ENCODE results near the gene CACNA1C. TPM values are rescaled to one million over a fixed set of nuclear protein-coding genes. Genes with fewer than 3 reads are reported as not detected.
"Not testable (repeated sequence)": the region's sequence is repeated elsewhere in the genome, so short reads cannot be mapped to it uniquely, and the experiment has no call there.

The CACNA1C gene
- total and polyA plus RNA-seq, 4 donors = 4.3 to 114 (median 46.3) TPM

DNA sequence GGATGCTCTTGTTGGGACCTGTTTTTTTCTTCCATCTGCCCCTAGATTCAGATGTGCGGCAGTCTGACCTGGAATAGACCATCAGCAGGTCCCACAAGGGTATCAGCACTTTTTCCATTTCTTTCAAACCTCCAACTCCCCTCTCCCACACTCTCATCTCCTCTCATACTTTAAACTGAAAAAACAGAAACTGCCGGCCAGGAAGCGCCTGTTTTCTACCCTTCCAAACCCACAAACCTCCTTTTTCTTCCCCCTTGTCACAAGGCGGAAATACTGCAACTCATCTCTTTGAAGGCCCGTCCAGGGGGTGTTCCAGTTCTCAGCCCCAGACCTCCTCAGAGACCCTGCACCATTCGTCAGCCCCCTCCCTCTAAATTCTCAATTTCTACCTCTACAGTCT lies 679.5 kb downstream of the CACNA1C start:
- no peaks in the 10 kb centered on the region for H3K9me3 ChIP-seq (ENCODE audit: control insufficient read depth, low read length)
- intact Hi-C loops (cut with DNase I) = no loop called here
- 63 to 70% methylated on average over 6 of the region's 6 CpGs for WGBS, 2 donors
- H3K27ac ChIP-seq (ENCODE audit: low read depth in 1 of 2, low read length in 2 of 2) = no peak overlapping the region
- no peaks in the 10 kb centered on the region for H3K4me1 ChIP-seq (ENCODE audit: control insufficient read depth in 1 of 2, insufficient read depth in 2 of 2, low read length in 2 of 2)
- no peak for ATAC-seq (ENCODE audit: low FRiP score)
- no peak for DNase-seq
- no peaks in the 10 kb centered on the region for H3K27me3 ChIP-seq (ENCODE audit: control insufficient read depth in 1 of 2, insufficient read depth in 2 of 2, low read length in 1 of 2)
- H3K36me3 ChIP-seq (ENCODE audit: control insufficient read depth in 1 of 2, insufficient read depth in 2 of 2, low read length in 1 of 2) = no peaks in the 10 kb centered on the region
- no peak overlapping the region for H3K4me3 ChIP-seq (ENCODE audit: low read length in 2 of 2)

DNA sequence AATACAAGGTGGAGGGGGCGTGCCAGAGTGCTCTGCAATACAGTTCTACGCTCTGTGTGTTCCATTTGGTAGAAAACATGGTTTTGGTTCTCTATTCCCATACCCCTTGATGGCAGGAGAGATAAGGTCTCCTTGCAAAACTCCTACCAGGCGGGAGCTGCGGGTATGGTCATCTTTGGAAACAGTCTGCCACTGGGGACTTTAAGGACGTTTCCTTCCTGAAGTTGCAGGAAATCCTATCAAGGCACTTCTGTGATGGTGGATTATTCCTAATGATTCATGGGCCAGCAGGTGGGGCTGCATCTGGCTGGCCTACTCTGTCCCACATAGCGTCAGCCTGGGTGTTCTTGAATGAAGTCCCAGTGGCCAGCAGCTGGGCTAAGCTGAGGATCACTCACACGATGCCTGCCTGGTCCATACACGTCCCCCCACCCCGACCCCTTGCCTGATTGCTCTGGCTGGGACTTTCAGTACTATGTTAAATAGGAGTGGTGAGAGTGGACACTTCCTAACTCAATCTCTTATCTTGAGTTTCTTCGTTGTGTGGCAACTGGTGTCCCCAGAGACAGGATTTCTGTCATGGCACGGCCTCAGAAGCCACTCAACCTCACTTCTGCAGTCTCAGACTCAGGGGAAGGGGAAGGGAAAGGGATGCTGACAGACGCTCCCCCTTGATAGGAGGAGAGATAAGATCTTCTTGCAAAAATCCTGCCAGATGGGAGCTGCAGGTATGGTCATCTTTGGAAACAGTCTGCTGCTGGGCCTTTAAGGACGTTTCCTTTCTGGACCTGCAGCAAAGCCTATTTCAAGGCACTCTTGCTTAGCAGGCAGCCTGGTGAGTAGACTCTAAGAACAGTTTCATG lies 680.9 kb downstream of the CACNA1C start:
- no peak overlapping the region for H3K27ac ChIP-seq (ENCODE audit: low read depth in 1 of 2, low read length in 2 of 2)
- WGBS, 2 donors = 50 to 54% methylated on average over 13 of the region's 13 CpGs
- H3K4me1 ChIP-seq (ENCODE audit: control insufficient read depth in 1 of 2, insufficient read depth in 2 of 2, low read length in 2 of 2) = no peaks in the 10 kb centered on the region
- no peaks in the 10 kb centered on the region for H3K27me3 ChIP-seq (ENCODE audit: control insufficient read depth in 1 of 2, insufficient read depth in 2 of 2, low read length in 1 of 2)
- H3K4me3 ChIP-seq (ENCODE audit: low read length in 2 of 2) = no peak overlapping the region
- no peaks in the 10 kb centered on the region for H3K9me3 ChIP-seq (ENCODE audit: control insufficient read depth, low read length)
- no peak for DNase-seq
- intact Hi-C loops (cut with DNase I) = no loop called here
- H3K36me3 ChIP-seq (ENCODE audit: control insufficient read depth in 1 of 2, insufficient read depth in 2 of 2, low read length in 1 of 2) = no peaks in the 10 kb centered on the region
- no peak for ATAC-seq (ENCODE audit: low FRiP score)

DNA sequence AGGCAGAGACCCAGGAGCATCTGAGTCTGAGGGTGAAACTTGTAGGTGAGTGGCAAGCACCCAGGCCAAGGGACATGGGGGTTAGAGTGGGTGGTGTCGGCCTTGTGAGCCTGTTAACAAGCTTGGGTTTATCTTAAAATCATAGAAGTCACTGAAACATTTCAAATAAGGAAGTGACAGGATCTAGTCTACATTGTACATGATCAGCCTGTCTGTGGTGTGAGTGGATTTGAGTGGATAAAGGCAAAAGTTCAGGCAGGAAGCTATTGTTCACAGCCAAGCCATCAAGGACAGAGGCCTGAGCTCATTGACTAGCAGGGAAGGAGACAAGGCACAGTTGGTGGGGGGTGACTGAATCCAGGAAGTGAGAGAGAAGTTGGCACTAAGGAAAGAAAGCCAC lies 682.6 kb downstream of the CACNA1C start:
- H3K4me3 ChIP-seq (ENCODE audit: low read length in 2 of 2) = no peak overlapping the region
- no peaks in the 10 kb centered on the region for H3K9me3 ChIP-seq (ENCODE audit: control insufficient read depth, low read length)
- ATAC-seq (ENCODE audit: low FRiP score) = no peak
- H3K36me3 ChIP-seq (ENCODE audit: control insufficient read depth in 1 of 2, insufficient read depth in 2 of 2, low read length in 1 of 2) = no peaks in the 10 kb centered on the region
- H3K27me3 ChIP-seq (ENCODE audit: control insufficient read depth in 1 of 2, insufficient read depth in 2 of 2, low read length in 1 of 2) = no peaks in the 10 kb centered on the region
- H3K27ac ChIP-seq (ENCODE audit: low read depth in 1 of 2, low read length in 2 of 2) = no peak overlapping the region
- intact Hi-C loops (cut with DNase I) = loop anchor here in 1 of 2 donors (5.0 kb wide), 1 partner anchor 52 kb away; no protein-coding TSS in a partner anchor
- WGBS, 2 donors = 92 to 95% methylated on average over 1 of the region's 1 CpG
- DNase-seq = no peak
- H3K4me1 ChIP-seq (ENCODE audit: control insufficient read depth in 1 of 2, insufficient read depth in 2 of 2, low read length in 2 of 2) = no peaks in the 10 kb centered on the region

DNA sequence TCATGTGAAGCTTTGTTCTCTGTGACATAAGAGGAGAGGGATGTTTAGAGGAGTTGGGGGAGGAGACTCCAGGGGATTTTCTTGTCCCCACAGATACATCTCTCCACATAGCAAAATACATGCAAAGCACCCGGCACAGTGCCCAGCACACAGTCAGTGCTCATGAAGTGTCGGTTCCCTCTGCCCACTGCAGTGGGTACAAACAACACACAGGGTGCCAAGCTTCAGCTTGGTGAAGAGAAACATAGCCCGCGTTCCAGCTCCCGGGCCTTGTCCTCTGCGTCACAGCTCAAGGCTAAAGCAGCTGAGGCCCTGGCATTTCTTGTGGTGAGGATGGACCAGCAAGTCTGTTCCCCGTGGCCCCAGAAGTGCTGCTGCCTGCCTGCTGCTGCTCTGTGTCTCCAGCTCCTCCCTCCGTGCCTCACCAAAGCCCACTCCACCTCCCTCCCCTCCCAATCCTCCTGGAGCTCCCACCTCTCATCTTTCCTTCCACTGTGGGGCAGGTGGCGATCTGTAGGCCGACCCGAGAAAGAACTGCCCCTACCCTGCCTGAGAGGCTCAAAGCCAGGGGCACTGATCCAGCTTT lies 685.0 kb downstream of the CACNA1C start:
- DNase-seq (no peak), ATAC-seq (ENCODE audit: low FRiP score) (no peak)
- 56 to 61% methylated on average over 11 of the region's 11 CpGs for WGBS, 2 donors
- Histone ChIP-seq H3K4me1 (ENCODE audit: control insufficient read depth in 1 of 2, insufficient read depth in 2 of 2, low read length in 2 of 2) (no peaks in the 10 kb centered on the region), H3K4me3 (ENCODE audit: low read length in 2 of 2) (no peak overlapping the region), H3K27me3 (ENCODE audit: control insufficient read depth in 1 of 2, insufficient read depth in 2 of 2, low read length in 1 of 2) (no peaks in the 10 kb centered on the region), H3K9me3 (ENCODE audit: control insufficient read depth, low read length) (no peaks in the 10 kb centered on the region), H3K36me3 (ENCODE audit: control insufficient read depth in 1 of 2, insufficient read depth in 2 of 2, low read length in 1 of 2) (no peaks in the 10 kb centered on the region), H3K27ac (ENCODE audit: low read depth in 1 of 2, low read length in 2 of 2) (no peak overlapping the region)
- intact Hi-C loops (cut with DNase I) = loop anchor here (2.0 to 5.0 kb wide), 2 partner anchors 47 to 50 kb away; no protein-coding TSS in a partner anchor

DNA sequence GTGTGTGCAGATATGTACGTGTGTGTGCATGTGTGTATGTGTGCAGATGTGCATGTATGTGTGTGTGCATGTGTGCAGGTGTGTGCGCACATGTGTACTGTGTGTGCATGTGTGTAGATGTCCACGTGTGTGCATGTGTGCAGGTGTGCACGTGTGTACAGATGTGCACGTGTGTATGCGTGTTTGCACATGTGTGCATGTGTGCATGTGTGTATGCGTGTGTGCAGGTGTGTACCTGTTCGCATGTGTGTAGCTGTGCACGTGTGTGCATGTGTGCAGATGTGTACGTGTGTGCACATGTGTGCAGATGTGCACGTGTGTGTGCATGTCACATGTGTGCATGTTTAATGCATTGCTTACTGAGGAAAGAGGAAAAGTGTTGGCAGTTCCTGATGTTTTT lies 686.3 kb downstream of the CACNA1C start:
- H3K4me1 ChIP-seq (ENCODE audit: control insufficient read depth in 1 of 2, insufficient read depth in 2 of 2, low read length in 2 of 2) = no peaks in the 10 kb centered on the region

DNA sequence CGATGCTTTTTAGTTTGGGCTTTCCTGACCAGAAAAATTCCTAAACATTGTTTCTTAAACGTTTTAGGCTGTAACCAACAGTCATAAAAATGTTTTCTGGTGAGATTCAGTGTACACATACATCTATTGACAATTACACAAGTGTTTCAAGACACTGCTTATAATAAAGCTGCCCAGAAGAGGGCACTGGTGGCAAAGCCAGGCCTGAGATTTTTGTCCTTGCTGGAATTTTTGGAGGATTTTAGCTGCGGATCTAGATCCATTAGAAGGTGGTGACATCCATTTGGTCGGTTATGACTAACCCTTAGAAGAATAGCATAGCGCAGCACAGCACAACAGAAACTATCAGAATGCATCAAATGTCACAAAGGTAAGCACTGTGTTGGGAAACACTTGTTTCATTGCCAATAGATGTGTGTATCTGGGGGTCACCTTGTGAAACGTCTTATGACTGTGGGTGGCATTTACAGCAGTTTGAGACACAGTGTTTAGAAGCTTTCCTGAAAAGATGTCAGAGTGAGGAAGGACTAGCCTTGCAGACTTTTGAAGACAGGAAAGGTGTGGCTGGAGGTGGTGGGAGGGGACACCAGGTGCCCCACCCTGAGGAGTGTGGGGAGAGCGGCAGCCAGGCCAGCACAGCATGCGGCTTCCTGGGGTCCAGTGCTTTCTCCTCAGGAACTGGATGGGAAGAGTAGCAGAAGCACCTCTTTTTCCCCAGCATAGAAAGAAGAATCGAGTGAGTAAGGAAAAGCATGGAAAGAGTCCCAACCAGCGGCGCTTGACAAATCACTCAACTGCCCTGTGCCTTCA lies 687.2 kb downstream of the CACNA1C start:
- Histone ChIP-seq H3K4me3 (ENCODE audit: low read length in 2 of 2) (no peak overlapping the region), H3K27me3 (ENCODE audit: control insufficient read depth in 1 of 2, insufficient read depth in 2 of 2, low read length in 1 of 2) (no peaks in the 10 kb centered on the region), H3K27ac (ENCODE audit: low read depth in 1 of 2, low read length in 2 of 2) (no peak overlapping the region), H3K4me1 (ENCODE audit: control insufficient read depth in 1 of 2, insufficient read depth in 2 of 2, low read length in 2 of 2) (no peaks in the 10 kb centered on the region), H3K9me3 (ENCODE audit: control insufficient read depth, low read length) (no peaks in the 10 kb centered on the region), H3K36me3 (ENCODE audit: control insufficient read depth in 1 of 2, insufficient read depth in 2 of 2, low read length in 1 of 2) (no peaks in the 10 kb centered on the region)
- WGBS, 2 donors = 42 to 48% methylated on average over 11 of the region's 11 CpGs
- intact Hi-C loops (cut with DNase I) = loop anchor here (2.0 to 5.0 kb wide), 2 partner anchors 45 to 47 kb away; no protein-coding TSS in a partner anchor
- no peak for DNase-seq
- ATAC-seq (ENCODE audit: low FRiP score) = no peak

More for the DNA sequence above, 686.3 kb downstream of the CACNA1C start:
- H3K9me3 ChIP-seq (ENCODE audit: control insufficient read depth, low read length) = no peaks in the 10 kb centered on the region
- intact Hi-C loops (cut with DNase I) = loop anchor here (2.0 to 5.0 kb wide), 2 partner anchors 46 to 48 kb away; no protein-coding TSS in a partner anchor
- H3K27me3 ChIP-seq (ENCODE audit: control insufficient read depth in 1 of 2, insufficient read depth in 2 of 2, low read length in 1 of 2) = no peaks in the 10 kb centered on the region
- no peak overlapping the region for H3K27ac ChIP-seq (ENCODE audit: low read depth in 1 of 2, low read length in 2 of 2)
- WGBS, 2 donors = 75 to 76% methylated on average over 11 of the region's 11 CpGs
- no peak for DNase-seq
- H3K36me3 ChIP-seq (ENCODE audit: control insufficient read depth in 1 of 2, insufficient read depth in 2 of 2, low read length in 1 of 2) = no peaks in the 10 kb centered on the region
- no peak overlapping the region for H3K4me3 ChIP-seq (ENCODE audit: low read length in 2 of 2)
- no peak for ATAC-seq (ENCODE audit: low FRiP score)

DNA sequence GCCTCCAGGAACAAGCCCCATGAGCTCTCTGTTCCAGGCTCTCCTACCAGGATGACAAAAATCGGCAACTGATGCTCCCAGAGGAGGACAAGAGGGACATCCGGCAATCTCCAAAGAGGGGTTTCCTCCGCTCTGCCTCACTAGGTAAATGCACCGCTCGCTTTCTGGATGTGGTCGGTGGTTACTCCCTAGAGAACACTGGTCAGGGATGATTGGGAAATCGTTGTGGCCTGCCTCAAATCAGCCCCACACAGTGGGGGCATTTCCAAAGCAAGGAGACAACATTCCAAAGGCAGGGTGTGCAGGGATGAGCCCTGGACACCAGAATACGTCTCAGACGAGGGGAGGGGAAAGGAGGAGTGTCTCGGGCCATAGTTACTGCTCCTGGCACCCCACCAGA lies 689.2 kb downstream of the CACNA1C start:
- H3K27me3 ChIP-seq (ENCODE audit: control insufficient read depth in 1 of 2, insufficient read depth in 2 of 2, low read length in 1 of 2); H3K36me3 ChIP-seq (ENCODE audit: control insufficient read depth in 1 of 2, insufficient read depth in 2 of 2, low read length in 1 of 2); H3K4me1 ChIP-seq (ENCODE audit: control insufficient read depth in 1 of 2, insufficient read depth in 2 of 2, low read length in 2 of 2); H3K27ac ChIP-seq (ENCODE audit: low read depth in 1 of 2, low read length in 2 of 2); ATAC-seq (ENCODE audit: low FRiP score); DNase-seq; H3K9me3 ChIP-seq (ENCODE audit: control insufficient read depth, low read length); intact Hi-C loops (cut with DNase I); H3K4me3 ChIP-seq (ENCODE audit: low read length in 2 of 2): not testable (repeated sequence)
- WGBS, 2 donors = 72 to 78% methylated on average over 10 of the region's 10 CpGs

DNA sequence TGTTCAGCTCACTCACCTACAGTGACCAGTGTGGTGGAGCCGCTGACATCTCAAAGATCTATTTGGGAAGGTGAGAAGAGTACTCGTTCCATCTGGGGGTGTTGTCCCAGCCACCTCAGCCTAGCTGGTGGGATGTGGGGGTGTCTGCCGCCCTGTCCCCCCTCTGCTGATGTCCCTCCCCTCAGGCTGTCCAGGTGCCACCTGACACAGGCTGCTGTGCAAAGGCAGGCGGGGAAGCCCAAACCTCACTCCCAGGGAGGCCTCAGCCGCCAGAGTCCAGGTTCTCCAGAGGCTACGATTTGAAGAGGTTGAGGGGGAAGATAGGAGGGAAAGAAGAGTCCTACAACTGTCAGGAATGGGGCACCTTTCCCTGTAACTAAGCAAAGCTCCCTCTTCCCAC lies 690.7 kb downstream of the CACNA1C start:
- intact Hi-C loops (cut with DNase I) = no loop called here

More for the DNA sequence above, 690.7 kb downstream of the CACNA1C start:
- Histone ChIP-seq H3K27ac (ENCODE audit: low read depth in 1 of 2, low read length in 2 of 2) (no peak overlapping the region), H3K27me3 (ENCODE audit: control insufficient read depth in 1 of 2, insufficient read depth in 2 of 2, low read length in 1 of 2) (no peaks in the 10 kb centered on the region), H3K4me1 (ENCODE audit: control insufficient read depth in 1 of 2, insufficient read depth in 2 of 2, low read length in 2 of 2) (no peaks in the 10 kb centered on the region), H3K9me3 (ENCODE audit: control insufficient read depth, low read length) (no peaks in the 10 kb centered on the region), H3K4me3 (ENCODE audit: low read length in 2 of 2) (no peak overlapping the region), H3K36me3 (ENCODE audit: control insufficient read depth in 1 of 2, insufficient read depth in 2 of 2, low read length in 1 of 2) (no peaks in the 10 kb centered on the region)
- peak; percentile 29 for ATAC-seq (ENCODE audit: low FRiP score)
- no peak for DNase-seq
- 92 to 95% methylated on average over 6 of the region's 6 CpGs for WGBS, 2 donors
